Activated naive CD8-positive, alpha-beta T cell treated with anti-CD3 and anti-CD28 coated beads, Interleukin-2, amount 50 U/mL, for 24 hours (primary cell): ENCODE results near the gene MICAL2.

Experiments used
- ATAC-seq: fragments of 150-1000 bp; cut with Tn5 transposase; one replicate; pipeline ENCODE4 v1.10.0; 2021
- DNase-seq: peaks from one replicate; pipeline ENCODE4 v3.0.0; 2021
- H3K27ac Mint-ChIP-seq: one replicate; pipeline ENCODE4 v1.8.0; 2021; ENCODE audit warnings: mild to moderate bottlenecking, mixed read lengths
- H3K27me3 Mint-ChIP-seq: one replicate; pipeline ENCODE4 v1.8.0; 2021; ENCODE audit warnings: mixed read lengths
- H3K36me3 Mint-ChIP-seq: one replicate; pipeline ENCODE4 v1.8.0; 2021; ENCODE audit warnings: low read depth, mixed read lengths
- H3K4me1 Mint-ChIP-seq: one replicate; pipeline ENCODE4 v1.8.0; 2021; ENCODE audit warnings: mixed read lengths
- H3K4me3 Mint-ChIP-seq: one replicate; pipeline ENCODE4 v1.8.0; 2021; ENCODE audit warnings: mild to moderate bottlenecking, moderate library complexity, mixed read lengths
- H3K9me3 Mint-ChIP-seq: one replicate; pipeline ENCODE4 v1.8.0; 2021; ENCODE audit warnings: mixed read lengths

The MICAL2 gene

GRCh38 chr11:12293486-12293885 lies 183.1 kb downstream of the MICAL2 start:
- DNase-seq, result no peak
- Mint-ChIP-seq H3K4me3 (no peak overlapping the region), H3K4me1 (peaks cover 6% of the 10 kb centered on the region), H3K27me3 (no peaks in the 10 kb centered on the region), H3K27ac (no peak overlapping the region), H3K36me3 (peaks cover 2% of the 10 kb centered on the region), H3K9me3 (peaks cover 7% of the 10 kb centered on the region)
- no peak for ATAC-seq

GRCh38 chr11:12294613-12295012 lies 184.2 kb downstream of the MICAL2 start:
- peaks cover 6% of the 10 kb centered on the region for H3K4me1 Mint-ChIP-seq
- peaks cover 13% of the 10 kb centered on the region for H3K9me3 Mint-ChIP-seq
- H3K4me3 Mint-ChIP-seq, result no peak overlapping the region
- no peak overlapping the region for H3K27ac Mint-ChIP-seq
- ATAC-seq, result no peak
- peaks cover 7% of the 10 kb centered on the region for H3K36me3 Mint-ChIP-seq
- no peak for DNase-seq
- no peaks in the 10 kb centered on the region for H3K27me3 Mint-ChIP-seq

GRCh38 chr11:12295943-12296342 lies 185.6 kb downstream of the MICAL2 start:
- no peak overlapping the region for H3K27ac Mint-ChIP-seq
- no peaks in the 10 kb centered on the region for H3K4me1 Mint-ChIP-seq
- peaks cover 13% of the 10 kb centered on the region for H3K9me3 Mint-ChIP-seq
- no peak for ATAC-seq
- no peak overlapping the region for H3K4me3 Mint-ChIP-seq
- DNase-seq, result no peak
- no peaks in the 10 kb centered on the region for H3K27me3 Mint-ChIP-seq
- H3K36me3 Mint-ChIP-seq, result peaks cover 7% of the 10 kb centered on the region

- H3K9me3 Mint-ChIP-seq, result peaks cover 13% of the 10 kb centered on the region
- peaks cover 7% of the 10 kb centered on the region for H3K36me3 Mint-ChIP-seq
- H3K27me3 Mint-ChIP-seq, result no peaks in the 10 kb centered on the region
- H3K4me3 Mint-ChIP-seq, result no peak overlapping the region
- ATAC-seq (no peak), DNase-seq (no peak)
- no peaks in the 10 kb centered on the region for H3K4me1 Mint-ChIP-seq
- no peak overlapping the region for H3K27ac Mint-ChIP-seq
Measured at GRCh38 chr11:12298610-12299009, 188.2 kb downstream of the MICAL2 start.

DNA sequence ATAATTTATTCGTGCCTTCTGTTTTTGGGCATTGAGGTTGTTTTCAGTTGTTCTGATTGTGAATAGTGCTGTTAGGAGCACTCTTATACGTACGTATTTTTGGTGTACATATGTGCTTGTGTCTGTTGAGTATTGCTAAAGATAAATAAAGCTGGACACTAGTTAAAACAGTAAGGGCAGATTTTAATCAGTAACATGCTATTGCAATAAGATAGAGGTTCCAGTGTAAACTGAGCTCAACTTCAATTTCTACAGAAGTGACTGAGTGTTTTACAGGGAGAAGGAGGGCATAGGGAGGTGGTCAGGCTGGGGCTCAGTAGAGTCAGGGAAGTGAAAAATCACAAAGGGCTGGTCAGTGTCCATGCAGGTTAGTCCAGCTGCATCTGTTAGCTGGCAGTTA lies 191.0 kb downstream of the MICAL2 start:
- no peak for DNase-seq
- Mint-ChIP-seq H3K27ac (no peak overlapping the region), H3K9me3 (peaks cover 13% of the 10 kb centered on the region), H3K4me1 (no peaks in the 10 kb centered on the region), H3K4me3 (no peak overlapping the region), H3K27me3 (no peaks in the 10 kb centered on the region), H3K36me3 (peaks cover 7% of the 10 kb centered on the region)
- no peak for ATAC-seq

DNA sequence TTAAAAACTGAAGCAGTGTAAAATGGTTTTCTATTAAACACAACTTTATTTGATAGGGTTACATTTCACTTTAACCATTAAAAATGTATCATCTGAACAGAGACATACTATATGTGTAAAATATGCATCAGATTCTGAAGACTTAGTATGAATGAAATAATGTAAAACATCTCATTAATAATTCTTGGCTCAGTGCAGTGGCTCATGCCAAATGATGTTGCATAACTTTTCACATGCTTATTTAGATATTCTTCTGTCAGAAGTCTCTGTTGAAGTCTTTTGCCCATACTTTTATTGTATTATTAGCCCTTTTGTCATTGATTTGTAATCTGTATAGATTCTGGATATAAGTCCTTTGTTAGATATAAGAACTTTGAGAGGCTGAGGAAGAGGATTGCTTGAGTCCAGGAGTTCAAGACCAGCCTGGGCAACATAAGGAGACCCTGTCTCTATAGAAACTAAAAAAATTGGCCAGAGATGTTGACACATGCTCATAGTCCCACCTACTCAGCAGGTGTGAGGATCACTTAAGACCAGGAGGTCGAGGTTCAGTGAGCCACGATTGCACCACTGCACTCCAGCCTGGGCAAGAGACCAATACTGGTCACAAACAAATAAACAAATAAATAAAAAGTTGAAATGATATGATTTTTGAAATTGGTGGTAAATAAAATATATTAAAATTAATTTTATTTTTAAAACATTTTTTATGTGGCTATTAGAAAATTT lies 193.2 kb downstream of the MICAL2 start:
- no peak overlapping the region for H3K4me3 Mint-ChIP-seq
- DNase-seq (no peak), ATAC-seq (no peak)
- H3K4me1 Mint-ChIP-seq, result no peaks in the 10 kb centered on the region
- peaks cover 6% of the 10 kb centered on the region for H3K9me3 Mint-ChIP-seq
- H3K27ac Mint-ChIP-seq, result no peak overlapping the region
- no peaks in the 10 kb centered on the region for H3K27me3 Mint-ChIP-seq
- peaks cover 5% of the 10 kb centered on the region for H3K36me3 Mint-ChIP-seq

DNA sequence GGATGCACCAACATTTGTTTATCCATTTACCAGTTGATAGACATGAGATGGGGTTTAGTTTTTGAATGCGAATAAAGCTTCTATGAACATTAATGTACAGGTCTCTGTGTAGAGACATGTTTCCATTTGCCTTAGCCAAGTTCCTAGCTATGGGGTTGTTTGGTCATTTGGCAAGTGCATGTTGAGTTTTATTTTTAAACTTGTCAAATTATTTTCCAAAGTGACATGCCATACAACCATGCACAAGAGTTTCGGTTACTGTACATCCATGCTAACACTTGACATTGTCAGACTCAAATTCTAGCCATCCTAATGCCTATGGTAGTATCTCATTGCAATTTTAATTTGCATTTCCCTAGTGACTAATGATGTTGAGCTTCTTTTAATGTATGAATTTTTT lies 196.4 kb downstream of the MICAL2 start:
- no peak for DNase-seq
- Mint-ChIP-seq H3K4me3 (no peak overlapping the region), H3K27ac (no peak overlapping the region), H3K4me1 (no peaks in the 10 kb centered on the region), H3K36me3 (no peaks in the 10 kb centered on the region), H3K27me3 (no peaks in the 10 kb centered on the region), H3K9me3 (peaks cover 9% of the 10 kb centered on the region)
- ATAC-seq, result no peak

- H3K4me1 Mint-ChIP-seq, result no peaks in the 10 kb centered on the region
- peaks cover 4% of the 10 kb centered on the region for H3K27me3 Mint-ChIP-seq
- H3K4me3 Mint-ChIP-seq, result no peak overlapping the region
- DNase-seq, result no peak
- ATAC-seq, result no peak
- no peak overlapping the region for H3K27ac Mint-ChIP-seq
- peaks cover 30% of the 10 kb centered on the region for H3K9me3 Mint-ChIP-seq
- peaks cover 4% of the 10 kb centered on the region for H3K36me3 Mint-ChIP-seq
Measured at GRCh38 chr11:12312132-12312531, 201.7 kb downstream of the MICAL2 start.
